ENCODE results near the gene SEM1.

Gene SEM1

DNA sequence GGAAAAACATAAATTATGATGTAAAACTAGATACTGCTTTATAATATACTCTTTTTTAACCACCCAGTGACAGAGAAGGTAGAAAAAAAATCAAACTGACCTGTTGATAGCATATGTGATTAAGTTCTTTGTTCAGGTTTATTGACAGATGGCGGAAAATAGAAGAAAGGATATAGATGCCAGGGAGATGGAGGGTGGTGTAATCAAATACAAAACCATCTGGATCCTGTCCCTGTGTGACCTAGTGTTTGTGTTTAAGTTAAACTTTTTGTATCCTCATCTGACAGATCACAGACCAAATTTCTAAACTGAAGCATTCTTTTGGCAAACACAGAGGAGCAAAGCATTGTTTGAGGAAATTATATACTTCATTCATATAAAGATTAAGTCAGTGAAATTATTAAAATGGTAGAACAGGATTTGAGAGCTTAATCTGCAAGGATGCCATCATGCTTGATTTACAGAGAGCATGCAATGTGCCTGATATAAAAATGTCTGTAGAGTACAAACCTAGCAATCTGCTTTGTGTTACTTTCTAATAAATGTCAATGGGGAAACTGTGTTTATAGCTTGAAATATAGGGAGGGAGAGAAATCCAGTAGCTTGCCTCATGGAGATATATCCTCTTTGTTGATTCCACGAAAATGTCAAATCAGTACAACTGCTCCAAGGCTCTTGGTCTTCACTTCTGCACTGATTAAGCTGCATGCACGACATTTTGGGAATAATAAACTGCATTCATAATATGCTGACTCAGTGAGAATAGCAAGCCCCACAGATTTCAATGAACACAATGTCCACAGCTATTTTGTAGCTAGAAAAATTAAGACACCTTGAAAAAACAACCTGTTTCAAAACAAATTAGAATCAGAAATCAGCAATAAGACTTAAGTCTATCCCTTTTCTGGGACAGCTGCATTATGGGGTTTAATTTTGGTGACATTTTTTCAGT, 39.0 kb downstream of the SEM1 start (continued):
- TF ChIP-seq SNAI2 (CRISPR knock-in tag; IDR thresholded peaks at IDR 0.05) (peak; percentile 73; the same call in 1 of the 2 replicates), ARNTL (CRISPR knock-in tag; IDR thresholded peaks at IDR 0.05; ENCODE audit: borderline replicate concordance, low read depth) (no peak), TCF4 (CRISPR knock-in tag; IDR thresholded peaks at IDR 0.05; ENCODE audit: borderline replicate concordance) (peak; percentile 90)
- TF ChIP-seq, protein P1, sequence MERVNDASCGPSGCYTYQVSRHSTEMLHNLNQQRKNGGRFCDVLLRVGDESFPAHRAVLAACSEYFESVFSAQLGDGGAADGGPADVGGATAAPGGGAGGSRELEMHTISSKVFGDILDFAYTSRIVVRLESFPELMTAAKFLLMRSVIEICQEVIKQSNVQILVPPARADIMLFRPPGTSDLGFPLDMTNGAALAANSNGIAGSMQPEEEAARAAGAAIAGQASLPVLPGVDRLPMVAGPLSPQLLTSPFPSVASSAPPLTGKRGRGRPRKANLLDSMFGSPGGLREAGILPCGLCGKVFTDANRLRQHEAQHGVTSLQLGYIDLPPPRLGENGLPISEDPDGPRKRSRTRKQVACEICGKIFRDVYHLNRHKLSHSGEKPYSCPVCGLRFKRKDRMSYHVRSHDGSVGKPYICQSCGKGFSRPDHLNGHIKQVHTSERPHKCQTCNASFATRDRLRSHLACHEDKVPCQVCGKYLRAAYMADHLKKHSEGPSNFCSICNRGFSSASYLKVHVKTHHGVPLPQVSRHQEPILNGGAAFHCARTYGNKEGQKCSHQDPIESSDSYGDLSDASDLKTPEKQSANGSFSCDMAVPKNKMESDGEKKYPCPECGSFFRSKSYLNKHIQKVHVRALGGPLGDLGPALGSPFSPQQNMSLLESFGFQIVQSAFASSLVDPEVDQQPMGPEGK (CRISPR knock-in tag; IDR thresholded peaks at IDR 0.05; ENCODE audit: borderline replicate concordance): no peak

DNA sequence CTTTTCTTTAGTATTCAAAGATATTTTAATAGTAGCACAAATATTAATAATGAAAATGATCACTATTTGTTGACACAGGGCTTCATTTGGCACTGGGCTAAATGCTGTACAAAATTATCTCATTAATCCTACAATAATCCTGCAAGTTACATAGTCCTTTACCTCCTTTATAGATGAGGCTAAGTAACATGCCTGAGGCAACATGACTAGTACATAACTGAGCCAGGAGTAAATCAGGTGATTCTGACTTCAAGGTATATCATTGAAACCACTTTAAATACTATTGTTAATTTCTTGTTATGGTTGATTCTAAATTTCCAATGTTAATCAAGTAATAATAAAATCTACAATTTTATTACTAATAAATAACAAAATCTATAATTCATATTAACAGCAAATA, 39.8 kb downstream of the SEM1 start:
- ATAC-seq: no peak
- TF ChIP-seq GLIS3 (CRISPR knock-in tag; IDR thresholded peaks at IDR 0.05) (no peak), ZFP30 (CRISPR knock-in tag; IDR thresholded peaks at IDR 0.05) (no peak), TCF4 (CRISPR knock-in tag; IDR thresholded peaks at IDR 0.05; ENCODE audit: borderline replicate concordance) (no peak), CSDC2 (CRISPR knock-in tag; IDR thresholded peaks at IDR 0.05) (no peak), PPARA (CRISPR knock-in tag; IDR thresholded peaks at IDR 0.05; ENCODE audit: borderline replicate concordance) (no peak), ZNF8 (CRISPR knock-in tag; IDR thresholded peaks at IDR 0.05) (no peak), CREB5 (CRISPR knock-in tag; IDR thresholded peaks at IDR 0.05; ENCODE audit: low read depth) (no peak), ISL1 (CRISPR knock-in tag; IDR thresholded peaks at IDR 0.05) (no peak), ZFP3 (CRISPR knock-in tag; IDR thresholded peaks at IDR 0.05) (no peak)
- TF ChIP-seq, protein P2, sequence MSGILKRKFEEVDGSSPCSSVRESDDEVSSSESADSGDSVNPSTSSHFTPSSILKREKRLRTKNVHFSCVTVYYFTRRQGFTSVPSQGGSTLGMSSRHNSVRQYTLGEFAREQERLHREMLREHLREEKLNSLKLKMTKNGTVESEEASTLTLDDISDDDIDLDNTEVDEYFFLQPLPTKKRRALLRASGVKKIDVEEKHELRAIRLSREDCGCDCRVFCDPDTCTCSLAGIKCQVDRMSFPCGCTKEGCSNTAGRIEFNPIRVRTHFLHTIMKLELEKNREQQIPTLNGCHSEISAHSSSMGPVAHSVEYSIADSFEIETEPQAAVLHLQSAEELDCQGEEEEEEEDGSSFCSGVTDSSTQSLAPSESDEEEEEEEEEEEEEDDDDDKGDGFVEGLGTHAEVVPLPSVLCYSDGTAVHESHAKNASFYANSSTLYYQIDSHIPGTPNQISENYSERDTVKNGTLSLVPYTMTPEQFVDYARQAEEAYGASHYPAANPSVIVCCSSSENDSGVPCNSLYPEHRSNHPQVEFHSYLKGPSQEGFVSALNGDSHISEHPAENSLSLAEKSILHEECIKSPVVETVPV (CRISPR knock-in tag; IDR thresholded peaks at IDR 0.05): no peak

DNA sequence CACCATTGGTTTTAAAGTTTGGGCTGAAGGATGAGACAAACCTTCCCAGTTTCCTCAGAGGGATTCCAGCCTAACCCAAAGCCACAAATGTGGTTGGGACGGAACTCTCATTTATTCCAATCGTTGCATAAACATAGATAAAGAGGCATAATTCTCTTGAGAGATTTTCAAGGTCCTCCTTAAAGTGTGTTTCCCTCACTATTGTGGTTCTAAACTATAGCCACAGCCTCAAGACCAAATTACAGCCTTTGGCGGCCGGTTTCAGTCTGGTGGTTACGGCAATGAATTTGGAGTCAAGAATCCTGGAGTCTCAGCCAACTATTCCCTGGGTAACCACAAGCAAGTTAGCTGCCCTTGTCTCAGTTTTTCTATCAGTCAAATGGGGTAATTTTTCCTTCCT, 42.6 kb downstream of the SEM1 start:
- ATAC-seq: no peak

More for the DNA sequence above, 42.6 kb downstream of the SEM1 start:
- TF ChIP-seq ARNTL (CRISPR knock-in tag; IDR thresholded peaks at IDR 0.05; ENCODE audit: borderline replicate concordance, low read depth) (no peak), ZC3H10 (CRISPR knock-in tag; IDR thresholded peaks at IDR 0.05) (no peak), SNAI2 (CRISPR knock-in tag; IDR thresholded peaks at IDR 0.05) (no peak), TCF4 (CRISPR knock-in tag; IDR thresholded peaks at IDR 0.05; ENCODE audit: borderline replicate concordance) (no peak), ZNF8 (CRISPR knock-in tag; IDR thresholded peaks at IDR 0.05) (no peak), ZNF565 (CRISPR knock-in tag; conservative IDR thresholded peaks at IDR 0.05; ENCODE audit: low read depth) (no peak), CREB5 (CRISPR knock-in tag; IDR thresholded peaks at IDR 0.05; ENCODE audit: low read depth) (no peak)
- TF ChIP-seq, protein P2 (CRISPR knock-in tag; IDR thresholded peaks at IDR 0.05): no peak
- TF ChIP-seq, protein P3, sequence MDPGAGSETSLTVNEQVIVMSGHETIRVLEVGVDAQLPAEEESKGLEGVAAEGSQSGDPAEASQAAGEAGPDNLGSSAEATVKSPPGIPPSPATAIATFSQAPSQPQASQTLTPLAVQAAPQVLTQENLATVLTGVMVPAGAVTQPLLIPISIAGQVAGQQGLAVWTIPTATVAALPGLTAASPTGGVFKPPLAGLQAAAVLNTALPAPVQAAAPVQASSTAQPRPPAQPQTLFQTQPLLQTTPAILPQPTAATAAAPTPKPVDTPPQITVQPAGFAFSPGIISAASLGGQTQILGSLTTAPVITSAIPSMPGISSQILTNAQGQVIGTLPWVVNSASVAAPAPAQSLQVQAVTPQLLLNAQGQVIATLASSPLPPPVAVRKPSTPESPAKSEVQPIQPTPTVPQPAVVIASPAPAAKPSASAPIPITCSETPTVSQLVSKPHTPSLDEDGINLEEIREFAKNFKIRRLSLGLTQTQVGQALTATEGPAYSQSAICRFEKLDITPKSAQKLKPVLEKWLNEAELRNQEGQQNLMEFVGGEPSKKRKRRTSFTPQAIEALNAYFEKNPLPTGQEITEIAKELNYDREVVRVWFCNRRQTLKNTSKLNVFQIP (CRISPR knock-in tag; IDR thresholded peaks at IDR 0.05; ENCODE audit: borderline replicate concordance, low read depth): no peak
